ENCODE data around the gene ATMIN. TPM values are rescaled to one million over a fixed set of nuclear protein-coding genes. Genes with fewer than 3 reads are reported as not detected.

The ATMIN gene
- total RNA-seq, 2 donors from 2014 or later, result 24.8 to 27.3 TPM

GRCh38 chr16:81096715-81097208, 61.1 kb downstream of the ATMIN start:
- intact Hi-C loops (cut with DNase I), result loop anchor here in 1 of 2 donors (10.0 kb wide), 1 partner anchor 62 kb away; the partner anchor contains the start of gene ATMIN
- DNase-seq (ENCODE audit: low spot score), result peak; percentile 16

Other genes with a start within 250 kb of the ATMIN start
- gene CDYL2, start 231.2 kb upstream of the ATMIN start, total RNA-seq, result 10 to 100 TPM; 12.1 to 16.0 TPM
- gene CMC2, start 29.0 kb upstream of the ATMIN start, total RNA-seq, result 10 to 100 TPM; 34.8 to 46.1 TPM
- 1 to 10 TPM; 4.2 to 6.4 TPM for gene CENPN, start 28.6 kb upstream of the ATMIN start, total RNA-seq
- gene C16orf46, start 41.4 kb downstream of the ATMIN start, total RNA-seq, result under 1 TPM in 1 of 2 donors, not detected in 1; 0.57 TPM
- 10 to 100 TPM; 22.0 to 22.5 TPM for gene GCSH, start 60.6 kb downstream of the ATMIN start, total RNA-seq
- not detected for gene BCO1, start 202.8 kb downstream of the ATMIN start, total RNA-seq

Measured in posterior vena cava (tissue), 2 donors.